COLO668 (cell line): ENCODE data around the gene HDHD3.

Experiments used
- DNase-seq: peaks from one replicate; lab custom pipeline; 2025; ENCODE audit not compliant: unreplicated experiment; lab: John Stamatoyannopoulos, UW

Gene HDHD3

GRCh38 chr9:113340011-113340699 lies 36.6 kb downstream of the HDHD3 start, which contains the start of gene WDR31:
Gene WDR31, minus strand, starts transcription at chr9:113340275. Its CDS starts 8,253 bp downstream, at chr9:113332022.
- DNase-seq: peak; percentile 90

DNA sequence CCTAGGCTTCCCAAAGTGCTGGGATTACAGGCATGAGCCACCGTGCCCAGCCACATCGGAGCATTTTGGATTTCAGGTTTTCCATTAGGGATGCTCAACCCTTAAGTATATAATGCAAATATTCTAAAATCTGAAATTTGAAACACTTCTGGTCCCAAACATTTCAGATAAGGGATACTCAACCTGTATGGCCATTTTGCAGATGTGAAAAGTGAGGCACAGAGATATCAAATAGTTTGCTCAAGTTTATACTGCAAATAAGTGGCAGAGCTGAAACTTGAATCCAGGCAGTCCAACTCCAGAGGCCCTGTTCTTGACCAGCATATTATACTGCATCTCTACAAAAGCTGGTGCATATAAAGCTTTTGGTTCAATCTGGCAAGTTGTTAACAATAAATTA lies 39.1 kb downstream of the HDHD3 start:
- no peak for DNase-seq

DNA sequence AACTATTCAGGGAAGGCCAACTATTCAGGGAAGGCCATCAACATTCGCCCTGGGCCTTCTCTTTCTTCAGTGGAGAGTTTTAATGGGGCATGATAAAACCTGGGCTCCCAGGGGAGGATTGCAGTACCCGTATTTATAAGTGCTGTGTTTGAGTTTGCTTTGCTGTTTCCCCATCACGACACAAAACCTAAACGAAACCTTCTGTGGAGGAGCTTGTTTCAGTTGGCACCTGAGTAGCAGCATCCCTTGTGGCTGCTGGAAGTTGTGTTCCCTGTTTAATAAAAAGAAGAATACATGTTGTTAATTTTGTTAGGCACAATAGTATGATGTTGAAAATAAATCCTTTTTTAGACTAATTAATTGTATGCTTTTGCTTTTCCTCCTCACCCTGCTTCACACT lies 45.0 kb downstream of the HDHD3 start:
- DNase-seq: no peak

DNA sequence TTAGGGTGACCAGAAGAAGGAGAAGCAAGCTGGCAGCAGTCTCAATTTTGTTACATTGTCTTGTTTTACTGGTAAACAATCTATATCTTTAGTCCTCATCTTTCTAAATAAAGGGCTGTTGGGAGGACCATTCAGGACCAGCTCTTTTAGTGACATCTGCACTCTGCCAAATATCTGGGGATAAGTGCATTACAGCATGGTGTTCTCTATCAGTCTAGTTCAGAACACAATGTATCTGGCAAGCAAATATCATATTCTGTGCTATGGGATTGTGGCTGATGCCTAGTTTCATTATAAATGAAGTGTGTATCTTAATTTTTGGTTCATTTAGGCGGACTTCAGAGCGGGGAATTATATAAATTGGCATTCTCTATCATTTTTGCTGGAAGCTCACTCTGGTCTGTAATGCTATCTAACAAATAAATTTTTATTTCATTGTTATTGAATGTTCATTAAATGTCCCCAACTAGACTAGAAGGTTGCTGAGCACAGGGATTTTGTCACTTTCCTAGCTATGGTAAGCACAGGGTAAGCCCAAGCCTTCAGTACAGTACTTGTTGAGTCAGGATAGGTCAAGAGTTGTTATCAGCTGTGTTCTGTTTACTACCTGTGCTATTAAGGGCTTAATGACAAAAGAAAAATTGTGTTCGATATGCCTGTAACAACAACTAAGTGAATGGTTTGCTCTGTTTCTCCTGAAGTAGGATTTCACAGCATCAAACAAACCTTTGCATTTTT lies 48.6 kb downstream of the HDHD3 start:
- DNase-seq: no peak

DNA sequence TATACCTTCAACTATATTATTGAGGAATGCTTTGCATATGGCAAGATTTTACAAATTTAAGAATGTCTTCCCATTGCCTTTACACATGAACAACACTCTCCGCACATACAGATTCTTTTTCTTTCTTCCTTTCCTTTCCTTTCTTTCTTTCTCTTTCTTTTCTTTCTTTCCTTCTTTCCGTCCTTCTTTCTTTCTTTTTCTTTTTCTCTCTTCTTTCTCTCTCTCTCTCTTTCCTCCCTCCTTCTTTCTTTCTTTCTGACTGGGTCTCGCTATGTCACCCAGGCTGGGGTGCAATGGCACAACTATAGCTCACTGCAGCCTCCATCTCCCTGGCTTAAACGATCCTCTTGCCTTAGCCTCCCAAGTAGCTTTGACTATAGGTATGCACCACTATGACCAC lies 50.6 kb downstream of the HDHD3 start:
- no peak for DNase-seq
